T-cell (primary cell): ENCODE measurements around the gene SSBP4. TPM values are rescaled to one million over a fixed set of nuclear protein-coding genes. Genes with fewer than 3 reads are reported as not detected.
"Not testable (repeated sequence)": the region's sequence is repeated elsewhere in the genome, so short reads cannot be mapped to it uniquely, and the experiment has no call there.

Source experiments
- ATAC-seq, 4 experiments: fragments of 200-7000 bp in 3 of 4; fragments of 150-1000 bp in 1 of 4; cut with Tn5 transposase; replicated peaks in 1 of 4; 1 replicate in 3 of 4; 2 replicates in 1 of 4; pipeline ENCODE4 v1.10.0; 2021; ENCODE audit warnings: moderate library complexity in 3 of 4, mild to moderate bottlenecking in 2 of 4, moderate number of reproducible peaks in 1 of 4
- CTCF ChIA-PET, 2 donors: fragments of 300-600 bp; sonication (Branson Sonifier 250); formaldehyde crosslinking; loops; one replicate each; lab custom pipeline; 2022; ENCODE audit warnings: antibody characterized with exemption in 2 of 2; lab: Charles Lee
- POLR2A ChIA-PET, 2 donors: fragments of 300-600 bp; sonication (Branson Sonifier 250); formaldehyde crosslinking; loops; one replicate each; lab custom pipeline; 2022; ENCODE audit warnings: antibody characterized with exemption in 2 of 2; lab: Charles Lee
- DNase-seq, 35 experiments: peaks; one replicate each; pipeline versions ENCODE4 v3.0.0 to v3.0.0-alpha.2; 2013 to 2023
- H3K27ac ChIP-seq: one replicate; pipeline ENCODE4 v1.5.1; 2013; ENCODE audit warnings: low read length
- H3K27me3 ChIP-seq, 2 experiments: replicated peaks in 1 of 2; 1 replicate in 1 of 2; 2 replicates in 1 of 2; pipeline versions ENCODE4 v1.6.1 to v1.7.0; 2013; ENCODE audit warnings: low read length in 1 of 2, mixed read lengths in 1 of 2; ENCODE audit not compliant: control insufficient read depth in 2 of 2, insufficient read depth in 2 of 2; ENCODE audit errors: extremely low read depth in 1 of 2
- H3K36me3 ChIP-seq, 2 donors: 1 replicate in 1 of 2; 2 replicates in 1 of 2; pipeline versions ENCODE4 v1.6.1 to v1.7.0; 2013; ENCODE audit warnings: low read length in 1 of 2; ENCODE audit not compliant: control insufficient read depth in 2 of 2, insufficient read depth in 1 of 2; ENCODE audit errors: extremely low read depth in 1 of 2
- H3K4me1 ChIP-seq, 2 experiments: 1 replicate in 1 of 2; 2 replicates in 1 of 2; pipeline versions ENCODE4 v1.6.1 to v1.7.0; 2013; ENCODE audit warnings: low read length in 2 of 2, mixed read lengths in 1 of 2; ENCODE audit not compliant: insufficient read depth in 2 of 2, control insufficient read depth in 1 of 2; ENCODE audit errors: extremely low read depth in 1 of 2
- H3K4me3 ChIP-seq, 2 donors: 1 replicate in 1 of 2; 2 replicates in 1 of 2; pipeline versions ENCODE4 v1.5.1 to v1.7.0; 2013; ENCODE audit warnings: mild to moderate bottlenecking in 2 of 2, low read length in 1 of 2, moderate library complexity in 1 of 2; ENCODE audit not compliant: control insufficient read depth in 1 of 2; ENCODE audit errors: extremely low read depth in 1 of 2
- H3K9me3 ChIP-seq: 2 replicates; pipeline ENCODE4 v1.7.0; 2013
- H3K27ac Mint-ChIP-seq, 2 donors: one replicate each; pipeline ENCODE4 v1.8.0; 2020 to 2021; ENCODE audit warnings: mild to moderate bottlenecking in 2 of 2, mixed read lengths in 2 of 2
- H3K27me3 Mint-ChIP-seq, 2 donors: one replicate each; pipeline ENCODE4 v1.8.0; 2021 to 2022; ENCODE audit warnings: mixed read lengths in 2 of 2
- H3K36me3 Mint-ChIP-seq: one replicate; pipeline ENCODE4 v1.8.0; 2021; ENCODE audit warnings: mixed read lengths
- H3K4me1 Mint-ChIP-seq, 3 donors: one replicate each; pipeline ENCODE4 v1.8.0; 2020 to 2022; ENCODE audit warnings: mixed read lengths in 3 of 3, mild to moderate bottlenecking in 1 of 3
- H3K4me3 Mint-ChIP-seq, 3 donors: one replicate each; pipeline ENCODE4 v1.8.0; 2020 to 2022; ENCODE audit warnings: mild to moderate bottlenecking in 3 of 3, mixed read lengths in 3 of 3, moderate library complexity in 3 of 3
- H3K9me3 Mint-ChIP-seq, 3 donors: one replicate each; pipeline ENCODE4 v1.8.0; 2020 to 2022; ENCODE audit warnings: mixed read lengths in 3 of 3
- whole genome bisulfite sequencing: methylation state at CpG from one replicate; pipeline ENCODE4 v1.1.5; 2013; ENCODE audit warnings: missing lambda C conversion rate; ENCODE audit not compliant: insufficient coverage; 5-methylcytosine and 5-hydroxymethylcytosine counted together
- total RNA-seq, 35 experiments: library from RNA in 6 of 35; stranded (reverse) in 6 of 35; fragments of 120-200 nt in 1 of 35; gene quantifications; one replicate each; pipeline versions ENCODE4 v1.2.1 to v1.2.4 and lab custom pipeline; 2013 to 2026

The SSBP4 gene
- total RNA-seq, 5 donors from 2014 or later (not counting 1 experiment from before 2014, with no cell fraction given), result 71.3 to 127 (median 102) TPM

- Histone ChIP-seq H3K9me3 (no peaks in the 10 kb centered on the region), H3K4me1 (peaks cover 2 to 12% of the 10 kb centered on the region in 2 experiments), H3K36me3 (no peaks in the 10 kb centered on the region), H3K4me3 (no peak overlapping the region), H3K27me3 (peaks cover 0 to 51% of the 10 kb centered on the region in 2 experiments), H3K27ac (no peak overlapping the region)
- Mint-ChIP-seq H3K4me1 (peaks cover 3 to 12% (median 12%) of the 10 kb centered on the region in 3 donors), H3K27ac (no peak overlapping the region), H3K36me3 (no peaks in the 10 kb centered on the region), H3K4me3 (no peak overlapping the region), H3K9me3 (no peaks in the 10 kb centered on the region), H3K27me3 (peaks cover 6 to 20% of the 10 kb centered on the region in 2 donors)
- 78% methylated on average over 4 of the region's 6 CpGs for WGBS
- no peak for ATAC-seq
- ChIA-PET POLR2A (interaction anchor here in 1 of 2 donors (0.5 kb wide), 1 partner anchor 11 kb away, joined by 3 read pairs; no protein-coding TSS in a partner anchor), CTCF (no interaction called here)
- DNase-seq, result no peak
Measured at GRCh38 chr19:18399008-18399407, 20.2 kb upstream of the SSBP4 start.

GRCh38 chr19:18401580-18402112, 17.6 kb upstream of the SSBP4 start:
- Mint-ChIP-seq H3K4me3 (no peak overlapping the region), H3K27ac (no peak overlapping the region), H3K27me3 (peaks cover 5 to 14% of the 10 kb centered on the region in 2 donors), H3K9me3 (no peaks in the 10 kb centered on the region), H3K4me1 (peaks cover 3 to 12% (median 12%) of the 10 kb centered on the region in 3 donors), H3K36me3 (no peaks in the 10 kb centered on the region)
- CTCF ChIA-PET, result no interaction called here
- Histone ChIP-seq H3K27ac (no peak overlapping the region), H3K9me3 (no peaks in the 10 kb centered on the region), H3K4me3 (no peak overlapping the region), H3K4me1 (peaks cover 2 to 12% of the 10 kb centered on the region in 2 experiments), H3K36me3 (no peaks in the 10 kb centered on the region), H3K27me3 (peaks cover 0 to 37% of the 10 kb centered on the region in 2 experiments)
- POLR2A ChIA-PET, result interaction anchor here in 1 of 2 donors (0.6 kb wide), 1 partner anchor 162 kb away, joined by 5 read pairs; no protein-coding TSS in a partner anchor
- ATAC-seq, result no peak
- peak in 1 of 35 experiments; percentile 54 for DNase-seq
- WGBS, result 51% methylated on average over 6 of the region's 7 CpGs

- H3K9me3 Mint-ChIP-seq, H3K27ac Mint-ChIP-seq, H3K27ac ChIP-seq, H3K4me3 ChIP-seq, ATAC-seq, H3K4me1 Mint-ChIP-seq, H3K9me3 ChIP-seq, H3K36me3 Mint-ChIP-seq, CTCF ChIA-PET, DNase-seq, H3K4me1 ChIP-seq, H3K36me3 ChIP-seq, H3K4me3 Mint-ChIP-seq, POLR2A ChIA-PET: not testable (repeated sequence)
- peaks cover 0 to 27% of the 10 kb centered on the region in 2 experiments for H3K27me3 ChIP-seq
- 64% methylated on average over 9 of the region's 18 CpGs for WGBS
- peaks cover 2 to 13% of the 10 kb centered on the region in 2 donors for H3K27me3 Mint-ChIP-seq
Measured at GRCh38 chr19:18402455-18403248, 16.5 kb upstream of the SSBP4 start.

DNA sequence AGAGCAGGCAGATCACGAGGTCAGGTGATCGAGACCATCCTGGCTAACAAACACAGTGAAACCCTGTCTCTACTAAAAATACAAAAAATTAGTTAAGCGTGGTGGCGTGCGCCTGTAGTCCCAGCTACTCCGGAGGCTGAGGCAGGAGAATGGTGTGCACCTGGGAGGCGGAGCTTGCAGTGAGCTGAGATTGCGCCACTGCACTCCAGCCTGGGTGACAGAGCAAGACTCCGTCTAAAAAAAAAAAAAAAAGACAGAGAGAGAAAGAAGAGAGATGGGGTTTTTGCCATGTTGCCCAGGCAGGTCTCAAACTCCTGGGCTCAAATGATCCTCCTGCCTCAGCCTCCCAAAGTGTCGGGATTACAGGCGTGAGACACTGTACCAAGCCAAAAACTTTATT, 13.4 kb upstream of the SSBP4 start:
- H3K27me3 Mint-ChIP-seq, H3K4me1 ChIP-seq, DNase-seq, POLR2A ChIA-PET, H3K9me3 ChIP-seq, H3K4me3 ChIP-seq, H3K27ac Mint-ChIP-seq, H3K9me3 Mint-ChIP-seq, H3K27ac ChIP-seq, H3K36me3 Mint-ChIP-seq, H3K4me3 Mint-ChIP-seq, H3K36me3 ChIP-seq, ATAC-seq: not testable (repeated sequence)
- CTCF ChIA-PET, result interaction anchor here in 1 of 2 donors (0.6 kb wide), 1 partner anchor 230 kb away, joined by 6 read pairs; no protein-coding TSS in a partner anchor
- WGBS, result 89% methylated on average over 6 of the region's 11 CpGs
- peaks cover 0 to 15% of the 10 kb centered on the region in 2 experiments for H3K27me3 ChIP-seq
- peaks cover 5 to 10% (median 9%) of the 10 kb centered on the region in 3 donors for H3K4me1 Mint-ChIP-seq

DNA sequence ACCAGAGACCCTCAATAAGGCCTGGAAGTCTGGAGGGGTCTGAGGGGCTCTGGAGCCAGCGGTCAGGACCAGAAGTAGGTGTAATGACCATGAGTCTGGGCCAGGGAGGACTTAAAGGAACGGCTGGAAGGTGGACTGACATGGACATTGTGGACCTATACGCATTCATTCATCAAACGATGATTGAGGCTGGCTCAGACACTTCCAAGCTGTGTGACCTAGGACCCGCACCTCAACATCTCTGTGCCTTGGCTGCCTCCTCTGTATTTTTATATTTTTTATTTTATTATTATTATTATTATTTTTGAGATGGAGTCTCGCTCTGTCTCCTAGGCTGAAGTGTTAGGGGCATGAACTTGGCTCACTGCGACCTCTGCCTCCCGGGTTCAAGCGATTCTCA, 12.4 kb upstream of the SSBP4 start:
- CTCF ChIA-PET, result no interaction called here
- 79% methylated on average over 2 of the region's 9 CpGs for WGBS
- peaks cover 0 to 5% of the 10 kb centered on the region in 2 experiments for H3K4me1 ChIP-seq

GRCh38 chr19:18408053-18408476, 11.1 kb upstream of the SSBP4 start:
- no peaks in the 10 kb centered on the region for H3K9me3 Mint-ChIP-seq
- DNase-seq, result no peak
- H3K36me3 Mint-ChIP-seq, result no peaks in the 10 kb centered on the region
- ATAC-seq, result peak in 1 of 4 experiments; percentile 13
- 48% methylated on average over 9 of the region's 10 CpGs for WGBS
- peaks cover 4 to 8% of the 10 kb centered on the region in 2 donors for H3K27me3 Mint-ChIP-seq
- H3K4me3 ChIP-seq, result no peak overlapping the region
- no peaks in the 10 kb centered on the region for H3K36me3 ChIP-seq
- no peaks in the 10 kb centered on the region for H3K9me3 ChIP-seq
- peaks cover 0 to 16% of the 10 kb centered on the region in 2 experiments for H3K27me3 ChIP-seq
- peaks cover 0 to 5% of the 10 kb centered on the region in 2 experiments for H3K4me1 ChIP-seq
- no peak overlapping the region for H3K27ac Mint-ChIP-seq
- POLR2A ChIA-PET, result no interaction called here
- H3K4me3 Mint-ChIP-seq, result no peak overlapping the region
- peaks cover 6% of the 10 kb centered on the region in 3 donors for H3K4me1 Mint-ChIP-seq
- no peak overlapping the region for H3K27ac ChIP-seq
- CTCF ChIA-PET, result interaction anchor here in 1 of 2 donors (0.6 kb wide), 1 partner anchor 152 kb away, joined by 3 read pairs; no protein-coding TSS in a partner anchor

More for the DNA sequence above, 12.4 kb upstream of the SSBP4 start:
- Mint-ChIP-seq H3K27me3 (peaks cover 0 to 4% of the 10 kb centered on the region in 2 donors), H3K36me3 (no peaks in the 10 kb centered on the region), H3K9me3 (no peaks in the 10 kb centered on the region), H3K4me1 (peaks cover 6 to 8% (median 8%) of the 10 kb centered on the region in 3 donors), H3K4me3 (no peak overlapping the region), H3K27ac (no peak overlapping the region)
- no peak overlapping the region for H3K4me3 ChIP-seq
- POLR2A ChIA-PET, result interaction anchor here in 1 of 2 donors (0.6 kb wide), 1 partner anchor 197 kb away, joined by 3 read pairs; no protein-coding TSS in a partner anchor
- no peak overlapping the region for H3K27ac ChIP-seq
- no peaks in the 10 kb centered on the region for H3K36me3 ChIP-seq
- DNase-seq (no peak), ATAC-seq (no peak)
- peaks cover 0 to 12% of the 10 kb centered on the region in 2 experiments for H3K27me3 ChIP-seq
- H3K9me3 ChIP-seq, result no peaks in the 10 kb centered on the region
